Right lobe of liver (tissue), 6 donors: ENCODE data around the gene FRK. TPM values are rescaled to one million over a fixed set of nuclear protein-coding genes. Genes with fewer than 3 reads are reported as not detected.

ENCODE experiments used
- ATAC-seq, 4 donors: fragments of 200-7000 bp; cut with Tn5 transposase; one replicate each; pipeline ENCODE4 v1.9.1; 2020; ENCODE audit warnings: mild to moderate bottlenecking in 4 of 4, moderate library complexity in 4 of 4
- DNase-seq, 3 donors: peaks; one replicate each; pipeline ENCODE4 v3.0.0-alpha.2; 2020
- H3K27ac ChIP-seq, 3 donors: fragments of 200-600 bp; one replicate each; pipeline ENCODE4 v1.8.0; 2022
- H3K27me3 ChIP-seq, 2 donors: fragments of 200-600 bp; one replicate each; pipeline ENCODE4 v1.8.0; 2022
- H3K36me3 ChIP-seq, 4 donors: fragments of 200-600 bp; sonication (generic) in 1 of 4; one replicate each; pipeline versions ENCODE4 v1.5.1 to v1.8.0; 2017 to 2022; ENCODE audit warnings: control low read depth in 1 of 4
- H3K4me1 ChIP-seq, 4 donors: fragments of 200-600 bp; sonication (generic) in 1 of 4; one replicate each; pipeline versions ENCODE4 v1.5.1 to v1.8.0; 2017 to 2022; ENCODE audit warnings: control low read depth in 1 of 4
- H3K4me3 ChIP-seq, 3 donors: fragments of 200-600 bp; one replicate each; pipeline ENCODE4 v1.8.0; 2022
- H3K9me3 ChIP-seq, 4 donors: fragments of 200-600 bp; sonication (generic) in 1 of 4; one replicate each; pipeline versions ENCODE4 v1.5.1 to v1.8.0; 2017 to 2022; ENCODE audit warnings: control low read depth in 1 of 4
- POLR2A ChIP-seq: fragments of 450-650 bp; IDR thresholded peaks from one replicate; pipeline ENCODE4 v1.6.1; 2017; ENCODE audit warnings: antibody characterized with exemption, mild to moderate bottlenecking
- WGBS: methylation state at CpG from one replicate; pipeline ENCODE4 v1.1.6; 2018; ENCODE audit warnings: low coverage, low lambda C conversion rate; ENCODE audit not compliant: insufficient coverage; ENCODE audit errors: missing lambda C conversion rate; 5-methylcytosine and 5-hydroxymethylcytosine counted together
- intact Hi-C, 2 donors: fragments of 100-400 bp; cut with DNase I; formaldehyde crosslinking; loops; one replicate each; pipeline versions ENCODE4 v1.11.2 to v1.14.1; 2022
- total RNA-seq, 6 experiments: library from RNA; depleted of rRNA in 2 of 6; stranded (reverse); fragments of >200 nt in 2 of 6; fragmentation: NEBNext Ultra II Directional in 3 of 6; extraction: Animal tissue kit (Norgen Biotek cat#: 25700) in 3 of 6; gene quantifications; one replicate each; pipeline versions ENCODE4 v1.1.0 to v1.2.4, GENCODE V29; 2016 to 2023
- TF ChIP-seq, protein P1 (sequence below), 4 donors: fragments of 200-600 bp in 3 of 4; fragments of 450-650 bp in 1 of 4; IDR thresholded peaks; one replicate each; pipeline versions ENCODE4 v1.5.1 to v1.8.0; 2016 to 2022; ENCODE audit warnings: antibody characterized with exemption in 4 of 4, mild to moderate bottlenecking in 2 of 4
- donor health status: DM: no; HTN: yes; CAD: no.
- donor health status: DM: no; HTN: no; CAD: no.
- donor health status: DM: no; HTN: no; CAD: no.
- donor health status: DM: no; HTN: yes; CAD: no.
- donor health status: DM: no; HTN: yes; CAD: no.

FRK gene
- total RNA-seq, 6 experiments from 2014 or later: 8.4 to 14.1 (median 11.9) TPM

DNA sequence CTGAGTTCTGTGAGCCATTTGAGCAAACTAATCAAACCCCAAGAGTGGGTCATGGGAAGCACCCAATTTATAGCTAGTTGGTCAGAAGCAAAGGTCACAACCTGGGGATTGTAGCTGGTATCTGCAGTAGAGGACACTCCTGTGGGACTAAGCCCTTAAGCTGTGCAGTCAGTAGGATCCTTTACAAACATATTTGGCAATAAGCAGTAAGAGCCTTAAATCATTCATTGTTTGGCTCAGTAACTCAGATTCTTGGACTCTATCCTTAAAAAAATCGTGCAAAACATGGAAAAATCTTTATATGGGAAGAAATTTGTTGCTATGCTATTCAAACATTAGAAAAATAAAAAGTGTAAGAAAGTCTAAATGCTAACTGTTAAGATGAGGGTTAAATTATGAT, 29.9 kb downstream of the FRK start:
- H3K36me3 ChIP-seq: no peaks in the 10 kb centered on the region
- TF ChIP-seq, protein P1, sequence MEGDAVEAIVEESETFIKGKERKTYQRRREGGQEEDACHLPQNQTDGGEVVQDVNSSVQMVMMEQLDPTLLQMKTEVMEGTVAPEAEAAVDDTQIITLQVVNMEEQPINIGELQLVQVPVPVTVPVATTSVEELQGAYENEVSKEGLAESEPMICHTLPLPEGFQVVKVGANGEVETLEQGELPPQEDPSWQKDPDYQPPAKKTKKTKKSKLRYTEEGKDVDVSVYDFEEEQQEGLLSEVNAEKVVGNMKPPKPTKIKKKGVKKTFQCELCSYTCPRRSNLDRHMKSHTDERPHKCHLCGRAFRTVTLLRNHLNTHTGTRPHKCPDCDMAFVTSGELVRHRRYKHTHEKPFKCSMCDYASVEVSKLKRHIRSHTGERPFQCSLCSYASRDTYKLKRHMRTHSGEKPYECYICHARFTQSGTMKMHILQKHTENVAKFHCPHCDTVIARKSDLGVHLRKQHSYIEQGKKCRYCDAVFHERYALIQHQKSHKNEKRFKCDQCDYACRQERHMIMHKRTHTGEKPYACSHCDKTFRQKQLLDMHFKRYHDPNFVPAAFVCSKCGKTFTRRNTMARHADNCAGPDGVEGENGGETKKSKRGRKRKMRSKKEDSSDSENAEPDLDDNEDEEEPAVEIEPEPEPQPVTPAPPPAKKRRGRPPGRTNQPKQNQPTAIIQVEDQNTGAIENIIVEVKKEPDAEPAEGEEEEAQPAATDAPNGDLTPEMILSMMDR (IDR thresholded peaks at IDR 0.05): no peak
- TF ChIP-seq POLR2A: no peak
- no peaks in the 10 kb centered on the region for H3K9me3 ChIP-seq
- no peak overlapping the region for H3K27ac ChIP-seq
- H3K4me1 ChIP-seq: peaks cover 0 to 5% (median 0%) of the 10 kb centered on the region in 4 donors
- no peak overlapping the region for H3K4me3 ChIP-seq
- DNase-seq (no peak), ATAC-seq (no peak)
- WGBS: 17% methylated on average over 1 of the region's 1 CpG
- H3K27me3 ChIP-seq: no peaks in the 10 kb centered on the region
- intact Hi-C loops: no loop called here

DNA sequence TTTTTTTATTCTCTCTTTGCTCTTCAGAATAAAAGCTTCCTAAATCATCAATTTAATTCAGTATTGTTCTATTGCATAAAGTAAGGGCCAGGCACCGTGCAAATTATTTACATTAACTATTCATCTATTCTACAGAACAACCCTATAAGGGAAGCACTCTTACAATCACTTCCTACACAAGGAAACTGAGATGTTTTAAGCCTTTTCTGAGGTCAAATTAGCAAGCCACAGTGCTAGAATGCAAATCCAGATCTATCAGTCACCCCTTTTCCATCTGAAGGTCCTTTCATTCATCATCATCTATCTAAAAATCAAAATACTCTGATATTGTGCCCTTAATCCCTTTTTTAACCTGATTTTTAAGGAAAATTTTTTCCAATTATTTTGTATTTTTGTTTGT, 31.2 kb downstream of the FRK start:
- WGBS: 63% methylated on average over 1 of the region's 1 CpG
- no peak for TF ChIP-seq POLR2A
- TF ChIP-seq, protein P1 (IDR thresholded peaks at IDR 0.05): no peak
- DNase-seq (no peak), ATAC-seq (no peak)
- H3K4me3 ChIP-seq: no peak overlapping the region
- H3K27me3 ChIP-seq: no peaks in the 10 kb centered on the region
- no peaks in the 10 kb centered on the region for H3K4me1 ChIP-seq
- no peak overlapping the region for H3K27ac ChIP-seq
- no peaks in the 10 kb centered on the region for H3K36me3 ChIP-seq
- no peaks in the 10 kb centered on the region for H3K9me3 ChIP-seq
- intact Hi-C loops: no loop called here

DNA sequence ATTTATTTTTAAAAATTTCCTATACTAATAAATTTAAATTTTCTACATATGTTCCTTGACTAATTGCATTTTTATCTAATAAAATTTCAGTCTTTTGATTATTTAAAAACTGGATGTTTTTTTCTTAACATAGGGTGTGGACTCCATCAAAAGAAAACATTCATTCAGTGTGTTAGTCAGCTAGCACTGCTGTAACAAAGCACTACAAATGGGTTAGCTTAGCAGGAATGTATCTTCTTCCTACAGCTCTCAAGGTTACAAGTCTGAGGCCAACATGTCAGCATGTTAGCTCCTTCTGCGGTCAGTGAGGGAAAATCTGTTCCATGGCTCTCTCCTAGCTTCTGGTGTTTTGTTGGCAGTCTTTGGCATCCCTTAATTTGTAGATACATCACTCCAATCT, 32.5 kb downstream of the FRK start:
- WGBS: 89% methylated on average over 1 of the region's 1 CpG
- H3K9me3 ChIP-seq: no peaks in the 10 kb centered on the region
- DNase-seq: no peak
- H3K4me3 ChIP-seq: no peak overlapping the region
- H3K27me3 ChIP-seq: no peaks in the 10 kb centered on the region
- H3K4me1 ChIP-seq: no peaks in the 10 kb centered on the region
- H3K36me3 ChIP-seq: no peaks in the 10 kb centered on the region
- H3K27ac ChIP-seq: no peak overlapping the region
- intact Hi-C loops: no loop called here
- no peak for ATAC-seq
- TF ChIP-seq POLR2A: no peak
- TF ChIP-seq, protein P1 (IDR thresholded peaks at IDR 0.05): no peak

DNA sequence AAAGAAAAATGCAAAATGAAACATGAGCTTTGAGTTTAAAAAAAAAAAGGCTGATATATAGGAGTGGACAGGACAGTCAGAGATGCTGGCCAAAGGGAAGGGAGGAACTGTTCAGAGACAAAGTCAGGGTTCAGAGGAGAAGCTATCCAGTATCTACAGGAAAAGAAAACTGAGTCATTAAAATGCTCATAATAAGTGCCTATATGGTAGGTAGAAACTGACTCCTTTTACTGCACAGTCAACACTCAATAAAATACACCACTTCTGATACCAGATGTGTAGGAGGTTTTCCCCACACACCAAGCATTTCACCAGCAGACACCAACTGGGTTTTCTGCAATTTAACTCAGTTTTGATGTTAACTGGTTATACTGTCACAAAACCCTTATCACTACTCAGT, 32.9 kb downstream of the FRK start:
- Histone ChIP-seq H3K4me1 (no peaks in the 10 kb centered on the region), H3K27ac (no peak overlapping the region), H3K4me3 (no peak overlapping the region), H3K9me3 (no peaks in the 10 kb centered on the region), H3K27me3 (no peaks in the 10 kb centered on the region), H3K36me3 (no peaks in the 10 kb centered on the region)
- TF ChIP-seq POLR2A: no peak
- TF ChIP-seq, protein P1 (IDR thresholded peaks at IDR 0.05): no peak
- DNase-seq (no peak), ATAC-seq (no peak)
- intact Hi-C loops: no loop called here

DNA sequence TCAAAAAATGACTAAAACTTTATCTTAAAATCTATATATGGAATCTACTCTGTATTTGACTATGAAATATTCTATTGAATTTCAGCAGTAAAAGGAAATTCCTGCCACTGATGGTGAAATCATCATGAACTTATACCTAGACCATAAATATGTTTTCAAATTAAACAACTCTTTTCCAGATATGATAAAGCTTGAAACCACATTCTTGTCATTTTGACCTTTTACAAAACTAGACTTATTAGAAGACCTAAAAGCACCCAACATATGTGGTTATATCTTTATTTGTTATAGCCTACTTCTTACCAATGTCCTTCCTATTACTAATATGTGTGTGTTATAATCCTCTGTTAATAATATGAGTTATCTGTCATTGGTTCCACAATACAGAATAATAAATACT, 35.3 kb downstream of the FRK start:
- ATAC-seq (no peak), DNase-seq (no peak)
- Histone ChIP-seq H3K4me1 (peaks cover 0 to 5% (median 0%) of the 10 kb centered on the region in 4 donors), H3K36me3 (no peaks in the 10 kb centered on the region), H3K27ac (no peak overlapping the region), H3K4me3 (no peak overlapping the region), H3K9me3 (no peaks in the 10 kb centered on the region), H3K27me3 (no peaks in the 10 kb centered on the region)
- intact Hi-C loops: no loop called here
- no peak for TF ChIP-seq POLR2A
- TF ChIP-seq, protein P1 (IDR thresholded peaks at IDR 0.05): no peak
